OCI-LY1 (cell line): ENCODE measurements around the gene PDE1C.

ENCODE experiments used
- H2AFZ ChIP-seq: fragments of 200-600 bp; sonication (generic), shearing (Covaris generic); 2 replicates; pipeline ENCODE4 v1.6.0; 2014; ENCODE audit warnings: antibody characterized with exemption, mild to moderate bottlenecking, low read length
- H3F3A ChIP-seq: fragments of 200-600 bp; sonication (generic), shearing (Covaris generic); 2 replicates; pipeline ENCODE4 v1.6.0; 2014; ENCODE audit warnings: mild to moderate bottlenecking, antibody characterized with exemption, low read length, moderate library complexity; ENCODE audit not compliant: insufficient read depth
- H3K27ac ChIP-seq: fragments of 200-600 bp; sonication (generic); 2 replicates; pipeline ENCODE4 v1.5.1; 2014; ENCODE audit warnings: low read length, mixed run types, mild to moderate bottlenecking, low read depth; ENCODE audit not compliant: poor library complexity, severe bottlenecking
- H3K27me3 ChIP-seq: fragments of 200-600 bp; sonication (generic); 2 replicates; pipeline ENCODE4 v1.6.0; 2014; ENCODE audit warnings: antibody characterized with exemption, mild to moderate bottlenecking, low read length, moderate library complexity; ENCODE audit not compliant: insufficient read depth
- H3K36me3 ChIP-seq: fragments of 200-600 bp; sonication (generic); 2 replicates; pipeline ENCODE4 v1.6.1; 2014; ENCODE audit warnings: mild to moderate bottlenecking, antibody characterized with exemption, low read length, moderate library complexity, mixed read lengths; ENCODE audit not compliant: insufficient read depth
- H3K4me1 ChIP-seq: fragments of 200-600 bp; sonication (generic); 2 replicates; pipeline ENCODE4 v1.5.1; 2014; ENCODE audit warnings: mild to moderate bottlenecking, low read length, moderate library complexity; ENCODE audit not compliant: insufficient read depth, severe bottlenecking
- H3K4me2 ChIP-seq: fragments of 200-600 bp; sonication (generic), shearing (Covaris generic); 2 replicates; pipeline ENCODE4 v1.6.1; 2014; ENCODE audit warnings: low read length
- H3K4me3 ChIP-seq: fragments of 200-600 bp; sonication (generic); 2 replicates; pipeline ENCODE4 v1.5.1; 2014; ENCODE audit warnings: low read length, low read depth, mild to moderate bottlenecking, mixed read lengths; ENCODE audit not compliant: poor library complexity, severe bottlenecking
- H3K79me2 ChIP-seq: fragments of 200-600 bp; shearing (Covaris generic); 2 replicates; pipeline ENCODE4 v1.6.1; 2016; ENCODE audit warnings: mixed run types, low read length, mixed read lengths; ENCODE audit not compliant: insufficient read depth
- H3K9ac ChIP-seq: fragments of 200-600 bp; sonication (generic), shearing (Covaris generic); 2 replicates; pipeline ENCODE4 v1.6.1; 2014; ENCODE audit warnings: mild to moderate bottlenecking, low read length, mixed read lengths
- H3K9me2 ChIP-seq: fragments of 200-600 bp; sonication (generic), shearing (Covaris generic); 2 replicates; pipeline ENCODE4 v1.6.1; 2014; ENCODE audit warnings: low read depth, mild to moderate bottlenecking, low read length, mixed read lengths
- H3K9me3 ChIP-seq: fragments of 200-600 bp; shearing (Covaris generic); 2 replicates; pipeline ENCODE4 v1.6.1; 2014; ENCODE audit warnings: low read length, mixed read lengths
- H4K20me1 ChIP-seq: fragments of 200-600 bp; sonication (generic), shearing (Covaris generic); 2 replicates; pipeline ENCODE4 v1.6.0; 2016; ENCODE audit warnings: mild to moderate bottlenecking, low read length; ENCODE audit not compliant: insufficient read depth
- CTCF ChIP-seq: fragments of 200-600 bp; sonication (generic), shearing (Covaris generic); IDR thresholded peaks from 2 replicates; pipeline ENCODE4 v1.5.1; 2017; ENCODE audit warnings: mild to moderate bottlenecking, antibody characterized with exemption, low read length, moderate library complexity, mixed read lengths
- EZH2 ChIP-seq: fragments of 200-600 bp; sonication (generic), shearing (Covaris generic); IDR thresholded peaks from 2 replicates; pipeline ENCODE4 v1.8.0; 2017; ENCODE audit warnings: borderline replicate concordance, mixed run types, mild to moderate bottlenecking, antibody characterized with exemption, low read length, moderate library complexity, mixed read lengths

Gene PDE1C

GRCh38 chr7:31857172-31857571, 213.0 kb downstream of the PDE1C start:
- no peak overlapping the region for H3K27ac ChIP-seq
- H4K20me1 ChIP-seq = no peaks in the 10 kb centered on the region
- no peaks in the 10 kb centered on the region for H3K4me1 ChIP-seq
- H3K9me2 ChIP-seq = no peaks in the 10 kb centered on the region
- H3K4me3 ChIP-seq = no peak overlapping the region
- no peaks in the 10 kb centered on the region for H3K9me3 ChIP-seq
- H3K79me2 ChIP-seq = no peaks in the 10 kb centered on the region
- H3K9ac ChIP-seq = no peak overlapping the region
- TF ChIP-seq CTCF (no peak), EZH2 (no peak)
- no peaks in the 10 kb centered on the region for H3F3A ChIP-seq
- no peak overlapping the region for H2AFZ ChIP-seq
- H3K4me2 ChIP-seq = no peak overlapping the region
- no peaks in the 10 kb centered on the region for H3K36me3 ChIP-seq
- H3K27me3 ChIP-seq = no peaks in the 10 kb centered on the region

GRCh38 chr7:31856337-31856736, 213.9 kb downstream of the PDE1C start:
- H3K27me3 ChIP-seq = no peaks in the 10 kb centered on the region
- H2AFZ ChIP-seq = no peak overlapping the region
- H4K20me1 ChIP-seq = no peaks in the 10 kb centered on the region
- H3K36me3 ChIP-seq = no peaks in the 10 kb centered on the region
- no peak for TF ChIP-seq EZH2
- no peak for TF ChIP-seq CTCF
- no peak overlapping the region for H3K27ac ChIP-seq
- no peaks in the 10 kb centered on the region for H3K9me3 ChIP-seq
- no peak overlapping the region for H3K4me3 ChIP-seq
- no peak overlapping the region for H3K4me2 ChIP-seq
- H3F3A ChIP-seq = no peaks in the 10 kb centered on the region
- no peaks in the 10 kb centered on the region for H3K79me2 ChIP-seq
- no peaks in the 10 kb centered on the region for H3K4me1 ChIP-seq
- H3K9me2 ChIP-seq = no peaks in the 10 kb centered on the region
- no peak overlapping the region for H3K9ac ChIP-seq

- Histone ChIP-seq H3K36me3 (no peaks in the 10 kb centered on the region), H3K27me3 (no peaks in the 10 kb centered on the region), H3K79me2 (no peaks in the 10 kb centered on the region), H3K9me2 (no peaks in the 10 kb centered on the region), H3K9ac (no peak overlapping the region), H3K4me1 (no peaks in the 10 kb centered on the region), H3F3A (no peaks in the 10 kb centered on the region), H4K20me1 (no peaks in the 10 kb centered on the region), H2AFZ (no peak overlapping the region), H3K27ac (no peak overlapping the region), H3K4me2 (no peak overlapping the region), H3K4me3 (no peak overlapping the region), H3K9me3 (no peaks in the 10 kb centered on the region)
- TF ChIP-seq EZH2 (no peak), CTCF (no peak)
Measured at GRCh38 chr7:31855530-31855929, 214.7 kb downstream of the PDE1C start.
